GM21360 (cell line): ENCODE measurements around the gene ACKR1.
A peak's percentile ranks its signal among the peaks of the same experiment; 100 is the strongest.

Source experiments
- ATAC-seq: cut with Tn5 transposase; IDR thresholded peaks from one replicate; pipeline ENCODE4 v1.9.1; 2021; ENCODE audit warnings: mild to moderate bottlenecking, moderate library complexity; ENCODE audit not compliant: unreplicated experiment

The ACKR1 gene

GRCh38 chr1:159187033-159187432 is 17.6 kb upstream of the ACKR1 start:
- ATAC-seq, result no peak

GRCh38 chr1:159187647-159188374 is 16.9 kb upstream of the ACKR1 start:
- peak; percentile 5 for ATAC-seq

GRCh38 chr1:159188375-159188788 is 16.3 kb upstream of the ACKR1 start:
- ATAC-seq, result peak; percentile 97

GRCh38 chr1:159190441-159190840 is 14.2 kb upstream of the ACKR1 start:
- ATAC-seq, result no peak

GRCh38 chr1:159196543-159196942 is 8.1 kb upstream of the ACKR1 start:
- ATAC-seq, result no peak

- ATAC-seq, result peak; percentile 89
Measured at GRCh38 chr1:159197561-159198557, 6.8 kb upstream of the ACKR1 start.

GRCh38 chr1:159199901-159200300 is 4.8 kb upstream of the ACKR1 start:
- no peak for ATAC-seq

- no peak for ATAC-seq
Measured at GRCh38 chr1:159200769-159201168, 3.9 kb upstream of the ACKR1 start.

GRCh38 chr1:159201642-159202041 is 3.0 kb upstream of the ACKR1 start:
- no peak for ATAC-seq

- no peak for ATAC-seq
Measured at GRCh38 chr1:159203610-159204009, 1.1 kb upstream of the ACKR1 start.

GRCh38 chr1:159205225-159205624 is 550 bp downstream of the ACKR1 start:
- no peak for ATAC-seq

- no peak for ATAC-seq
Measured at GRCh38 chr1:159206110-159206509, 1.4 kb downstream of the ACKR1 start.

GRCh38 chr1:159207080-159207479 is 2.4 kb downstream of the ACKR1 start:
- ATAC-seq, result no peak

GRCh38 chr1:159207774-159208173 is 3.1 kb downstream of the ACKR1 start:
- no peak for ATAC-seq

- no peak for ATAC-seq
Measured at GRCh38 chr1:159208175-159208825, 3.6 kb downstream of the ACKR1 start.

- no peak for ATAC-seq
Measured at GRCh38 chr1:159209061-159209460, 4.4 kb downstream of the ACKR1 start.

GRCh38 chr1:159211331-159212136 is 6.9 kb downstream of the ACKR1 start:
- ATAC-seq, result no peak

- ATAC-seq, result no peak
Measured at GRCh38 chr1:159212596-159212995, 7.9 kb downstream of the ACKR1 start.

- peak; percentile 52 for ATAC-seq
Measured at GRCh38 chr1:159214149-159214760, 9.6 kb downstream of the ACKR1 start.
